Stromal cell of bone marrow (primary cell): ENCODE data around the gene SPOCD1.

ENCODE experiments used
- DNase-seq: peaks from one replicate; pipeline ENCODE4 v3.0.0-alpha.2; 2012; ENCODE audit warnings: low read depth

Gene SPOCD1

DNA sequence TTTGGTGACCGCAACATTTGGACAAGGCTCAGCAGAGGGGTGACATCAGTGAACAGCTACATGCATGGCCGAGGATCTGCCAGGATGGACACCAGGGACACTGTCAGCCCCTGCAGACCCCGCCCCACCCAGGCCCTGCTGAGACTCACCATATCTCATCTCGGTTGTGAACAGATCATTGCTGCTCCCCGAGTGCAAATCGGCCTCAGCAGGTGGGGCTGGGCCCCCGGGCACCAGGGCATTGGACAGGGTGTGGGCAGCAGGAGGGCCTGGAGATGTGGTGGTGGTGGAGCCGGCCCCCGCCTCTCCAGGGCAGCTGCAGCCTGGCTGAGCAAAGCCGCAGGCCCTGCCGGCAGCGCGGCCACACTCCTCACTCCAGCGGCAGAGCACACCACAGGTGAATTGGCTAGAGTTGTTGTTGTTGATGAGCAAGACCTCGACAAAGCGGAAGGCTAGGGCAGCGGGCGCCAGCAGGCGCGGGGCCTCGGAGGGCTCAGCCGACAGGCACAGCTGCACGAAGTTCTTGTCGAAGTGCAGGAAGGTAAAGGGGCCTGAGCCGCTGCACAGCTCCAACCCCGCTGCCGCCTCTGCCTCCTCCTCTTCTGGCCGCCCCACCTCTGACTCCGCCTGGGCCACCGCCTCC is 59.9 kb downstream of the SPOCD1 start:
- DNase-seq, result no peak

DNA sequence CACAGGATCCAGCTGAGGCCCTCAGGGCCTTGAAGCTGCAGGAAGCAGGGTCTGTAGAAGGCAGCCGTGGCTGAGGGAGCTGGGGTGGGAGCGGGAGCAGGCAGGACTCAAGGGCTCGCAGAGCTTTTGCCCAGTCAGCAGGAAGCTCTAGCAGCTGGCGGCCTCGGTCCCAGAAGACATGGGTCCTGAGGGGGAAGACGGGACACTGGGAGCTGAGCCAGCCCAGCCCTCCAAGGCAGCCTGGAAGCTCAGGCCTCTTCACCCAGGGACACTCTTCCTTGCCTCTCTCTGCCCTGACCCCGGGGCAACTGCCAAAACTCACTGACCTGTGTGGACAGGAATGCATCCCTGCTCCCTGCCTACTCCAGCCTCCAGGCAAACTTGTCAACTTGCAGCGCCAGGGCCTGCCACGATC is 60.6 kb downstream of the SPOCD1 start:
- DNase-seq, result no peak

- no peak for DNase-seq
These were observed 61.4 kb downstream of the SPOCD1 start for GRCh38 chr1:31754397-31754796.

GRCh38 chr1:31753707-31754349 is 62.0 kb downstream of the SPOCD1 start:
- no peak for DNase-seq

DNA sequence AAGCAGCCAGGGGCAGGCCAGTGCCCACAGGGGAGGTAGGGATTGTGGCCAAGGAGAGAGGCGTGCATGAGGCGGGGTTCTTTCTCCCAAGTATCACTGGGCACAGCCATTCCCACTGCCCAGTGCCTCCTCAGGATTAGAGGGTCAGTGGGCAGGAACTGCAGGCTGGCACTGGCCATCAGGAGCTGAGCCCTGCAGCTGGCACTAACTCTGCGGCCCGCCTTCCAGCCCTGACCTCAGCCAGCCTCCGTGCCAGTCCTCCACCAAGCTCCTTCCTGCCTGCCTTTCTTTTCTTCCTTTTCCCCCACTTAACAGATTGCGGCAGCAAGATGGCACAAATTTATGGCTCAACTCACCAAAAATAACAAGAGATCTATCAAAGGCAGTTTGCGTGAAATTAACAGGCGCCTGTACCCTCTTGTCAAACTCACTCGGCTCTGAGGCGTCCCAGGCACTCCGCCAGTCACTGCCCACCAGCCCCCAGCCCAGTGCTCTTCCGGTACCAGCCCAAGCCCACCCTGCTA is 62.8 kb downstream of the SPOCD1 start:
- DNase-seq, result no peak

DNA sequence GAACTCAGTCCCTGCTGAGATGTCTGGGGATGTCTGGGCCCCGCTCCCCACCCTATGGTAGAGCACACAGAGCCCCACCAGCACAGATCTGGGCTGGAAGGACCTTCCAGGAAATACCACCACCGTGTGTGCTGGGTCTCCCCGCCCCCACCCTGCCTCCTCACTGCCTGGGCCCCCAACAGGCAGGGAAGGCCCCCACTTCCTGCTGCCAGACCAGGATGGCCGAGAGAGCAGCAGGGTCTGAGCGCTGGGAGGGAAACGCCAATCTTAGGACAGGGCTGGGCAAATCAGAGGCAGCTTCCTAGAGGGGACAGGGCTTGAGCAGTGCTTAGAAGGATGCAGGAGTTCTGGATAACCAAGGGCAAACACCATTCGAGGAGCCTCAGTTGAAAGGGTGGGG is 63.6 kb downstream of the SPOCD1 start:
- no peak for DNase-seq

DNA sequence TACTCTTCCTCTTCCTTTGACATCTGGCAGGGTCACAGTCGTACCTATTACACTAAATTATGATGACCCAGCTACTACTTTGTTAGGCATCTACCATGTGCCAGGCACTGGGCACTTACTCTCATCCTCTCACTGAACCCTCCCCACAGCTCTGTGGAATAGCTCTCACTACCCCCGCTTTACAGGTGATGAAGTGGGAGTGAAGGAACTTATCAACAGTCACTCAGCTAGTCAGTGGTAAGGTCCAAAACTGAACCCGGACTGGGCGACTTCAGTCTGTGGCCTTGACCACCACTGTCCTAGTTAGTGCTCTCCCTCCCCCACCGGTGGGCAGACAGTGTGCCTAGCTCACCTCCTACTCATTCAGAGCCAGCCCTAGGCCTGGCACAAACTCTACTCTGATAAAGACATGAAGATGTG is 64.0 kb downstream of the SPOCD1 start:
- no peak for DNase-seq

DNA sequence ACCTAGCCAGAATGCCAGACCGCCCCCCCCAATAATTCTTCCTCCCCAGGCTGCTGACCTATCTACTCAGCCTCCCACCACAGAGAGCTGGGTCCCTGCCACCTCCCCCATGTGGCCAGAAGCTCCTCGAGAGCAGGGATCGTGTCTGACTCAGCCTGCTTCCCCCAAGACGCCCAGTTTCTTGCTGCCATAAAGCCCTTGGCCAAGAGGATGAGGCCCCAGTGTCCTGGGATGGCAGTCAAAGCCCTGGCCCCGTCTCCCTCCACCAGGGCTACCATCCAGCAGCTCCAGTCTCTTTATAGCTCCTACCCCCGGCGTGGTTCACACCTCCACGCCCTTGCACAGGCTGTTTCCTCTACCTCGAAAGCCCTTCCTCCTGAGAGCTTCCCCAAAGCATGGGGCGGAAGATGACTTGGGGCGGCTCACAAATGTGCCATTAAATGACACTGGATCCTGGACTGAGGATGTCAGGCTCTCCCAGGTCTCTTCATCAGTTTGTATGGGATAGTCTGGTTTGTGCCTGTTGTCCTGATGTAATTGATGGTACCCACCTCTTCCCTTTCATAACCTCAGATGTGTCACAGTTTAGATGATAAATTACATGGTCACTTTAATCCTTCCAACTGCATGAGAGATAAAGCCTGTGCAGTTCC is 64.8 kb downstream of the SPOCD1 start:
- peak; percentile 25 for DNase-seq

GRCh38 chr1:31749785-31750735 is 65.8 kb downstream of the SPOCD1 start:
- no peak for DNase-seq

- DNase-seq, result no peak
These were observed 67.5 kb downstream of the SPOCD1 start for GRCh38 chr1:31748365-31748764.

DNA sequence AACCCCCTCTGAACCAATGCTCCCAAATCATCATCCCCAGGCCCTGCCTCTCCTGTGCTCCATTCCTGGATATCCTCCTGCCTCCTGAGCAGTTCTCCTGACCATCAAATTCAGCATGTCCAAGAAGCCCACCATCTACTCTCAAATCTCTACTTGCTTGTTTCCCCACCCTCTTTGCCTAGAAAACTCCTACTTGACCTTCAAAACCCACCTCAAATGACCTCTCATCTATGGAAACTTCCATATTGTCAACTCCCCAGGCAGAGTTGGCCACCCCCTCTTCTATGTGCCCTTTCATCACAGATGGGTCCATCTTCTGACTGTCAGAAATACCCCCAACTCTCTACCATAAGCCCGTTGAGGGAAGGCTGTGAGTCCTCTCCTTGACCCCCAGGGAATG is 68.5 kb downstream of the SPOCD1 start:
- no peak for DNase-seq

DNA sequence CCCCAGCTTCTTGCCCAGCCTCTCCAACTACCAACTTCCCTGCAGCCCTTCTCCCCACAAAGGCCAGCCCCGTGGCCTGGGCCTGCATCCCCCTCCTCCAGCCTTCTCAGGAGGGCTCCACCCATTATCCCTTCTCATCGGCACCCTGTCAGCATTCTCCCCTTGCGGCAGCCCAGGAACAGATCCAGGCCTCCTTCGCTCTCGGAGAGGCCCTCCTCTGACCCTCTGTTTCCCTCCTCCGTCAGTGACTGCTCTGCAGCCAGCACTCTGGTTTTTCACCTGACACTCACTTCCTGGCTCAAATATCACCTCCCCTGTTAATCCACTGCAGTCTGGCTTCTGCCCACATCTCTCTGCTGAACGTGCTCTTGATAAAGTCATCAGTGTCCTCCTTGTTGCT is 69.1 kb downstream of the SPOCD1 start:
- no peak for DNase-seq

DNA sequence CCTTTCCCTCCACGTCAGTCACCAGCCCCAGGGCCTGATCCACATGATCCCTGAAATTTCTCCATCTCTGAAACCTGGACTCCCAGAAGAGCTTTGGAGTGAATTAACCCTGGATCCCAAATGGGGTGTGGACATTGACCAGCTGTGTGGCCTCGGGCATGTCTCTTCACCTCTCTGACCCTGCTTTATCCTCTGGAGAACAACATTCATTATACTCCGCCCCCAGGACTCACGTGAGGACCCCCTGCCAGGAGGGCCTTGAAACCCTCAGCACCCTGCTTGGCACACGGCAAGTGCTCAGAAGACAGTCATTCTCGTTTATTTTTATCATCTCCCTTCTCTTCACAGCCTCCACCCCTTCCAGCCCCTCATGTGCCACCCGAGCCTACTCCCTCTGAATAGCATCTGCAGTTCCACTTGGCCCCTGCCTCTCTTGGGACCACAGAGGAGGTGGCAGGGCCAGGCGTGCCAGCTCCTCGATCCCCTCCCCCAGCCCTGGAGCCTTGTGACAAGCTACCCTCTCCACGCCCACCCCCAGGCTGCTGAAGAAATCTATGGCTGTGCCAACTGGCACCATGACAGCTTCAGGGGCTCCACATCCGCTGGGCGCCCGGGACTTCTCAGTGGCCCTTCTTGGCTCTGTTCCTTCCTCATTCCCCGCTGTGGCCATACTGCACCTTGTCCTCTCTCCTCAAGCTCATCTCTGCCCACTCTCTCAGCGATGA is 69.7 kb downstream of the SPOCD1 start:
- no peak for DNase-seq

- DNase-seq, result peak; percentile 28
These were observed 70.5 kb downstream of the SPOCD1 start for GRCh38 chr1:31745096-31745945.

GRCh38 chr1:31744165-31744888 is 71.5 kb downstream of the SPOCD1 start:
- no peak for DNase-seq

DNA sequence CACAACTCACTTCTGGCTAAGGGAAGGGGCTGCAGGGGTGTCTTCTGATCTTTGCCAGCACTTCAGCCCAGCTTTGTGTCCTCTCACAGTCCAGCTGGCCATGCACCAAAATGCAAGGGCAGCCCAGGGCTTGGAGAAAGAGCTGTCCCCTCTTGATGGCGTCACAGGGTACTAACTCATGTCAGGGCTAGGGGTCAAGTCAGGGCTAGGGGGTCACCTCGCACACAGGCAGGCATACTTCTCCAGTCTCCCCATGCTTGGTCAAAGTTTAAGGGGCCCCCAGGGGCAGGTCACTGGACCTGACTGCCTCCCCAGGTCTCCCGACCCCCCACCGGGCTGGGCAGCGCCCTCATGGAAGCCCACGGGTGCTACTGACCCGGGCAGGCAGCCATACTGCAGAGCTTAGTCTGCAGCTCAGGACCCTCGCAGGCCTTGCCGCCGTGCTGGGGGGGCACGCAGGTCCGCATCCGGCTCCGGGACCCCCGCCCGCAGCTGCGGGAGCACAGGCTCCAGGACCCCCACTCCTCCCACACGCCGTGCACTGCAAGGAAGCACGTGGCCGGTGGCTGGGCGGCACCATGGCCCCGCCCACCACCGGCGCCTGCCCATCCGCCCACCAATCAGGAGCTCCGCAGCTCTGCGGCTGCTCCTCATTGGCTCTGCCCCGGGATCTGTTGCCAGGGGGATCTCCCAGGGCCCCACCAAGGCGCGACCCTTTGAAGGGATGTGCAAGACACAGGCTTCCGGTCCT is 73.2 kb downstream of the SPOCD1 start:
- no peak for DNase-seq
